Transverse colon (tissue), 4 donors: Measurements from ENCODE around the gene CPEB3. TPM values are rescaled to one million over a fixed set of nuclear protein-coding genes. Genes with fewer than 3 reads are reported as not detected.

Experiments used
- DNase-seq: peaks from one replicate; pipeline ENCODE4 v3.0.0-alpha.2; 2019
- H3K27ac ChIP-seq, 4 donors: fragments of 200-600 bp; sonication (generic); 2 replicates each; pipeline ENCODE4 v1.5.1; 2016 to 2018; ENCODE audit warnings: inconsistent platforms in 4 of 4
- H3K27me3 ChIP-seq: fragments of 200-600 bp; sonication (generic); 2 replicates; pipeline ENCODE4 v1.5.1; 2017; ENCODE audit warnings: inconsistent platforms
- H3K36me3 ChIP-seq, 4 donors: fragments of 200-600 bp; sonication (generic); 2 replicates each; pipeline ENCODE4 v1.5.1; 2017 to 2019; ENCODE audit warnings: inconsistent platforms in 4 of 4
- H3K4me1 ChIP-seq, 4 donors: fragments of 200-600 bp; sonication (generic); 2 replicates each; pipeline ENCODE4 v1.5.1; 2017 to 2020; ENCODE audit warnings: inconsistent platforms in 4 of 4
- H3K4me3 ChIP-seq, 4 donors: fragments of 200-600 bp; sonication (generic); 1 replicate in 1 of 4; 2 replicates in 3 of 4; pipeline versions ENCODE4 v1.5.1 to v1.6.1; 2017 to 2019; ENCODE audit warnings: inconsistent platforms in 4 of 4
- H3K9me3 ChIP-seq, 2 donors: fragments of 200-600 bp; sonication (generic); 2 replicates each; pipeline ENCODE4 v1.5.1; 2017 to 2019; ENCODE audit warnings: inconsistent platforms in 2 of 2
- CTCF ChIP-seq, 5 experiments: fragments of 200-600 bp in 3 of 5; fragments of 450-650 bp in 2 of 5; sonication (generic) in 3 of 5; IDR thresholded peaks; 1 replicate in 2 of 5; 2 replicates in 3 of 5; pipeline ENCODE4 v1.5.1; 2016 to 2017; ENCODE audit warnings: antibody characterized with exemption in 5 of 5, inconsistent platforms in 3 of 5, mild to moderate bottlenecking in 2 of 5, moderate library complexity in 1 of 5
- EP300 ChIP-seq: sonication (generic); formaldehyde crosslinking; IDR thresholded peaks from one replicate; pipeline ENCODE4 v1.6.1; 2017; ENCODE audit warnings: antibody characterized with exemption, low read depth
- POLR2A ChIP-seq: fragments of 450-650 bp; IDR thresholded peaks from one replicate; pipeline ENCODE4 v1.6.1; 2016; ENCODE audit warnings: antibody characterized with exemption, mild to moderate bottlenecking, moderate library complexity
- POLR2AphosphoS5 ChIP-seq, 3 donors: sonication (generic); formaldehyde crosslinking; IDR thresholded peaks; one replicate each; pipeline ENCODE4 v1.6.1; 2016; ENCODE audit warnings: antibody characterized with exemption in 3 of 3
- WGBS, 2 donors: methylation state at CpG; one replicate each; pipeline ENCODE4 v1.1.5; 2018; ENCODE audit warnings: low coverage in 1 of 2; 5-methylcytosine and 5-hydroxymethylcytosine counted together
- in situ Hi-C, 4 donors: fragments of 200-750 bp; cut with MboI; loops; one replicate each; pipeline versions ENCODE4 v1.15.0 to v1.15.1; 2017; ENCODE audit warnings: low sequenced_read_pairs in 3 of 4, low pct_ligation_motif_present in 1 of 4, low pct_unique_long_range_greater_than_20kb in 1 of 4
- intact Hi-C: fragments of 100-400 bp; cut with DNase I; formaldehyde crosslinking; loops from one replicate; pipeline ENCODE4 v1.15.1; 2023; ENCODE audit warnings: low total_unique reads
- total RNA-seq, 4 donors: library from RNA; depleted of rRNA; stranded (reverse); fragments of >200 nt; gene quantifications; one replicate each; pipeline ENCODE4 v1.1.0, GENCODE V29; 2016

Gene CPEB3
- total RNA-seq, 4 donors from 2014 or later: 10.9 to 24.3 (median 13.1) TPM

- no peak for TF ChIP-seq CTCF (IDR thresholded peaks at IDR 0.05)
- no peak for TF ChIP-seq POLR2AphosphoS5 (IDR thresholded peaks at IDR 0.05)
- TF ChIP-seq EP300: no peak
- TF ChIP-seq POLR2A: no peak
- WGBS, 2 donors: 80 to 85% methylated on average over 5 of the region's 5 CpGs
- DNase-seq: no peak
- no peaks in the 10 kb centered on the region for H3K9me3 ChIP-seq
- no peaks in the 10 kb centered on the region for H3K27me3 ChIP-seq
- H3K4me1 ChIP-seq: no peaks in the 10 kb centered on the region
- H3K36me3 ChIP-seq: no peaks in the 10 kb centered on the region
- H3K4me3 ChIP-seq: no peak overlapping the region
- intact Hi-C loops (no loop called here), in situ Hi-C loops (no loop called here)
- no peak overlapping the region for H3K27ac ChIP-seq
Observed at GRCh38 chr10:92131275-92131820, 159.5 kb downstream of the CPEB3 start.

GRCh38 chr10:92130622-92131274 is 160.1 kb downstream of the CPEB3 start:
- no peaks in the 10 kb centered on the region for H3K27me3 ChIP-seq
- in situ Hi-C loops: no loop called here
- peaks cover 0 to 3% (median 0%) of the 10 kb centered on the region in 4 donors for H3K4me1 ChIP-seq
- H3K9me3 ChIP-seq: no peaks in the 10 kb centered on the region
- TF ChIP-seq CTCF (IDR thresholded peaks at IDR 0.05): no peak
- no peak for TF ChIP-seq POLR2A
- no peak for TF ChIP-seq EP300
- TF ChIP-seq POLR2AphosphoS5 (IDR thresholded peaks at IDR 0.05): no peak
- H3K27ac ChIP-seq: no peak overlapping the region
- no peak for DNase-seq
- no peak overlapping the region for H3K4me3 ChIP-seq
- H3K36me3 ChIP-seq: no peaks in the 10 kb centered on the region
- intact Hi-C loops: no loop called here

- Histone ChIP-seq H3K27me3 (no peaks in the 10 kb centered on the region), H3K36me3 (no peaks in the 10 kb centered on the region), H3K4me3 (no peak overlapping the region), H3K4me1 (peaks cover 29 to 45% (median 33%) of the 10 kb centered on the region in 4 donors), H3K27ac (no peak overlapping the region), H3K9me3 (no peaks in the 10 kb centered on the region)
- in situ Hi-C loops (no loop called here), intact Hi-C loops (no loop called here)
- no peak for DNase-seq
- TF ChIP-seq POLR2AphosphoS5 (IDR thresholded peaks at IDR 0.05) (no peak), CTCF (IDR thresholded peaks at IDR 0.05) (no peak), POLR2A (no peak), EP300 (no peak)
- WGBS, 2 donors: 38 to 48% methylated on average over 2 of the region's 2 CpGs
Observed at GRCh38 chr10:92126100-92126650, 164.7 kb downstream of the CPEB3 start.

- no peaks in the 10 kb centered on the region for H3K27me3 ChIP-seq
- in situ Hi-C loops (no loop called here), intact Hi-C loops (no loop called here)
- no peak overlapping the region for H3K4me3 ChIP-seq
- peaks cover 29 to 45% (median 33%) of the 10 kb centered on the region in 4 donors for H3K4me1 ChIP-seq
- no peak for TF ChIP-seq CTCF (IDR thresholded peaks at IDR 0.05)
- TF ChIP-seq POLR2A: no peak
- TF ChIP-seq POLR2AphosphoS5 (IDR thresholded peaks at IDR 0.05): no peak
- no peak for TF ChIP-seq EP300
- peak overlapping the region in 3 of 4 donors; percentile 29 to 45 (median 40) for H3K27ac ChIP-seq
- DNase-seq: no peak
- H3K9me3 ChIP-seq: no peaks in the 10 kb centered on the region
- no peaks in the 10 kb centered on the region for H3K36me3 ChIP-seq
Observed at GRCh38 chr10:92125144-92125543, 165.7 kb downstream of the CPEB3 start.
